ENCODE measurements around the gene RBM26.

- TF ChIP-seq EZH2phosphoT487 (IDR thresholded peaks at IDR 0.05; ENCODE audit: insufficient read depth, low read depth): no peak
- TF ChIP-seq EZH2 (IDR thresholded peaks at IDR 0.05; ENCODE audit: insufficient read depth, poor library complexity, severe bottlenecking): no peak
These were observed 40.1 kb upstream of the RBM26 start for GRCh38 chr13:79445968-79446645.
